IPS-11a (cell line): ENCODE measurements around the gene QSOX1.
"Not testable (repeated sequence)": the region's sequence is repeated elsewhere in the genome, so short reads cannot be mapped to it uniquely, and the experiment has no call there.

Experiments used
- H3K4me3 ChIP-seq: one replicate; pipeline ENCODE4 v1.5.1; 2013; ENCODE audit warnings: low read depth, low read length, control low read depth

The QSOX1 gene

GRCh38 chr1:180154325-180155181 is at the start of gene QSOX1:
Gene QSOX1, plus strand, starts transcription at chr1:180154869. Its CDS starts 39 bp downstream, at chr1:180154908.
- peak within 1 kb of the TSS; percentile 73 for H3K4me3 ChIP-seq

- H3K4me3 ChIP-seq: no peak overlapping the region
These were observed 42.6 kb upstream of the QSOX1 start for GRCh38 chr1:180112091-180112490.

- H3K4me3 ChIP-seq: no peak overlapping the region
These were observed 41.6 kb upstream of the QSOX1 start for GRCh38 chr1:180112984-180113647.

- H3K4me3 ChIP-seq: no peak overlapping the region
These were observed 40.2 kb upstream of the QSOX1 start for GRCh38 chr1:180114396-180114945.

GRCh38 chr1:180116964-180117763 is 37.5 kb upstream of the QSOX1 start:
- H3K4me3 ChIP-seq: no peak overlapping the region

- H3K4me3 ChIP-seq: no peak overlapping the region
These were observed 36.9 kb upstream of the QSOX1 start for GRCh38 chr1:180117764-180118116.

GRCh38 chr1:180119837-180120236 is 34.8 kb upstream of the QSOX1 start:
- H3K4me3 ChIP-seq: no peak overlapping the region

- H3K4me3 ChIP-seq: no peak overlapping the region
These were observed 31.2 kb upstream of the QSOX1 start for GRCh38 chr1:180123463-180123936.

- no peak overlapping the region for H3K4me3 ChIP-seq
These were observed 24.0 kb upstream of the QSOX1 start for GRCh38 chr1:180130651-180131050.

- no peak overlapping the region for H3K4me3 ChIP-seq
These were observed 23.2 kb upstream of the QSOX1 start for GRCh38 chr1:180131510-180131909.

GRCh38 chr1:180133193-180133592 is 21.5 kb upstream of the QSOX1 start:
- H3K4me3 ChIP-seq: no peak overlapping the region

GRCh38 chr1:180133688-180134087 is 21.0 kb upstream of the QSOX1 start:
- H3K4me3 ChIP-seq: not testable (repeated sequence)

GRCh38 chr1:180135535-180135934 is 19.1 kb upstream of the QSOX1 start:
- H3K4me3 ChIP-seq: no peak overlapping the region

- no peak overlapping the region for H3K4me3 ChIP-seq
These were observed 18.2 kb upstream of the QSOX1 start for GRCh38 chr1:180136331-180136967.

- H3K4me3 ChIP-seq: no peak overlapping the region
These were observed 17.7 kb upstream of the QSOX1 start for GRCh38 chr1:180136968-180137356.

- H3K4me3 ChIP-seq: no peak overlapping the region
These were observed 16.9 kb upstream of the QSOX1 start for GRCh38 chr1:180137776-180138175.

- H3K4me3 ChIP-seq: no peak overlapping the region
These were observed 13.2 kb upstream of the QSOX1 start for GRCh38 chr1:180141381-180141934.

- H3K4me3 ChIP-seq: no peak overlapping the region
These were observed 11.3 kb upstream of the QSOX1 start for GRCh38 chr1:180143359-180143758.

- no peak overlapping the region for H3K4me3 ChIP-seq
These were observed 9.9 kb upstream of the QSOX1 start for GRCh38 chr1:180144659-180145357.

GRCh38 chr1:180145446-180145845 is 9.2 kb upstream of the QSOX1 start:
- H3K4me3 ChIP-seq: no peak overlapping the region
